ENCODE measurements around the gene OMP. TPM values are rescaled to one million over a fixed set of nuclear protein-coding genes. Genes with fewer than 3 reads are reported as not detected.

Gene OMP
- total RNA-seq, 1 experiment from 2014 or later = not detected

GRCh38 chr11:77139201-77139600 lies 36.6 kb downstream of the OMP start:
- Mint-ChIP-seq H3K36me3 (no peaks in the 10 kb centered on the region), H3K4me1 (peaks cover 13% of the 10 kb centered on the region), H3K9me3 (no peaks in the 10 kb centered on the region), H3K27me3 (ENCODE audit: low read depth) (no peaks in the 10 kb centered on the region; the same call in 1 of the 2 replicates), H3K27ac (no peak overlapping the region), H3K4me3 (no peak overlapping the region)
- TF ChIP-seq CREB1 (CRISPR knock-in tag; IDR thresholded peaks at IDR 0.05) (no peak), ZNF396 (CRISPR knock-in tag; IDR thresholded peaks at IDR 0.05; ENCODE audit: borderline replicate concordance) (no peak), TEAD4 (CRISPR knock-in tag; IDR thresholded peaks at IDR 0.05) (no peak), ZNF423 (CRISPR knock-in tag; IDR thresholded peaks at IDR 0.05) (no peak), PRRX2 (CRISPR knock-in tag; IDR thresholded peaks at IDR 0.05) (no peak), ZNF138 (CRISPR knock-in tag; conservative IDR thresholded peaks at IDR 0.05) (no peak), CTCF (IDR thresholded peaks at IDR 0.05) (no peak), KAT7 (CRISPR knock-in tag; IDR thresholded peaks at IDR 0.05; ENCODE audit: borderline replicate concordance) (no peak), GTF2I (CRISPR knock-in tag; conservative IDR thresholded peaks at IDR 0.05) (no peak), ERG (CRISPR knock-in tag; IDR thresholded peaks at IDR 0.05) (no peak), JUN (CRISPR knock-in tag; IDR thresholded peaks at IDR 0.05) (no peak), ZSCAN18 (CRISPR knock-in tag; IDR thresholded peaks at IDR 0.05) (no peak), CBFB (CRISPR knock-in tag; IDR thresholded peaks at IDR 0.05; ENCODE audit: low read depth) (no peak), NR2C2 (CRISPR knock-in tag; IDR thresholded peaks at IDR 0.05) (no peak), ETV6 (CRISPR knock-in tag; IDR thresholded peaks at IDR 0.05) (no peak), ATF2 (CRISPR knock-in tag; IDR thresholded peaks at IDR 0.05; ENCODE audit: borderline replicate concordance, low read depth) (no peak), TCF7 (CRISPR knock-in tag; IDR thresholded peaks at IDR 0.05; ENCODE audit: low read depth) (no peak)
- TF ChIP-seq, protein P1, sequence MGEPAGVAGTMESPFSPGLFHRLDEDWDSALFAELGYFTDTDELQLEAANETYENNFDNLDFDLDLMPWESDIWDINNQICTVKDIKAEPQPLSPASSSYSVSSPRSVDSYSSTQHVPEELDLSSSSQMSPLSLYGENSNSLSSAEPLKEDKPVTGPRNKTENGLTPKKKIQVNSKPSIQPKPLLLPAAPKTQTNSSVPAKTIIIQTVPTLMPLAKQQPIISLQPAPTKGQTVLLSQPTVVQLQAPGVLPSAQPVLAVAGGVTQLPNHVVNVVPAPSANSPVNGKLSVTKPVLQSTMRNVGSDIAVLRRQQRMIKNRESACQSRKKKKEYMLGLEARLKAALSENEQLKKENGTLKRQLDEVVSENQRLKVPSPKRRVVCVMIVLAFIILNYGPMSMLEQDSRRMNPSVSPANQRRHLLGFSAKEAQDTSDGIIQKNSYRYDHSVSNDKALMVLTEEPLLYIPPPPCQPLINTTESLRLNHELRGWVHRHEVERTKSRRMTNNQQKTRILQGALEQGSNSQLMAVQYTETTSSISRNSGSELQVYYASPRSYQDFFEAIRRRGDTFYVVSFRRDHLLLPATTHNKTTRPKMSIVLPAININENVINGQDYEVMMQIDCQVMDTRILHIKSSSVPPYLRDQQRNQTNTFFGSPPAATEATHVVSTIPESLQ (CRISPR knock-in tag; IDR thresholded peaks at IDR 0.05) = no peak
- DNase-seq (ENCODE audit: low spot score) (no peak), ATAC-seq (no peak)
- CTCF ChIA-PET = interaction anchor here (0.7 to 3.7 kb wide), 5 partner anchors 12 to 76 kb away, joined by 3 to 44 read pairs (median 8); partner anchors contain the start of gene MYO7A
- POLR2A ChIA-PET = no interaction called here

- POLR2A ChIA-PET = interaction anchor here (0.6 kb wide), 1 partner anchor 43 kb away, joined by 4 read pairs; no protein-coding TSS in a partner anchor
- TF ChIP-seq, protein P2, sequence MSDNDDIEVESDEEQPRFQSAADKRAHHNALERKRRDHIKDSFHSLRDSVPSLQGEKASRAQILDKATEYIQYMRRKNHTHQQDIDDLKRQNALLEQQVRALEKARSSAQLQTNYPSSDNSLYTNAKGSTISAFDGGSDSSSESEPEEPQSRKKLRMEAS (CRISPR knock-in tag; IDR thresholded peaks at IDR 0.05) = peak; percentile 76
- TF ChIP-seq SOX15 (CRISPR knock-in tag; IDR thresholded peaks at IDR 0.05) = no peak
- no peak for TF ChIP-seq NFE2L1 (CRISPR knock-in tag; IDR thresholded peaks at IDR 0.05)
- TF ChIP-seq, protein P3, sequence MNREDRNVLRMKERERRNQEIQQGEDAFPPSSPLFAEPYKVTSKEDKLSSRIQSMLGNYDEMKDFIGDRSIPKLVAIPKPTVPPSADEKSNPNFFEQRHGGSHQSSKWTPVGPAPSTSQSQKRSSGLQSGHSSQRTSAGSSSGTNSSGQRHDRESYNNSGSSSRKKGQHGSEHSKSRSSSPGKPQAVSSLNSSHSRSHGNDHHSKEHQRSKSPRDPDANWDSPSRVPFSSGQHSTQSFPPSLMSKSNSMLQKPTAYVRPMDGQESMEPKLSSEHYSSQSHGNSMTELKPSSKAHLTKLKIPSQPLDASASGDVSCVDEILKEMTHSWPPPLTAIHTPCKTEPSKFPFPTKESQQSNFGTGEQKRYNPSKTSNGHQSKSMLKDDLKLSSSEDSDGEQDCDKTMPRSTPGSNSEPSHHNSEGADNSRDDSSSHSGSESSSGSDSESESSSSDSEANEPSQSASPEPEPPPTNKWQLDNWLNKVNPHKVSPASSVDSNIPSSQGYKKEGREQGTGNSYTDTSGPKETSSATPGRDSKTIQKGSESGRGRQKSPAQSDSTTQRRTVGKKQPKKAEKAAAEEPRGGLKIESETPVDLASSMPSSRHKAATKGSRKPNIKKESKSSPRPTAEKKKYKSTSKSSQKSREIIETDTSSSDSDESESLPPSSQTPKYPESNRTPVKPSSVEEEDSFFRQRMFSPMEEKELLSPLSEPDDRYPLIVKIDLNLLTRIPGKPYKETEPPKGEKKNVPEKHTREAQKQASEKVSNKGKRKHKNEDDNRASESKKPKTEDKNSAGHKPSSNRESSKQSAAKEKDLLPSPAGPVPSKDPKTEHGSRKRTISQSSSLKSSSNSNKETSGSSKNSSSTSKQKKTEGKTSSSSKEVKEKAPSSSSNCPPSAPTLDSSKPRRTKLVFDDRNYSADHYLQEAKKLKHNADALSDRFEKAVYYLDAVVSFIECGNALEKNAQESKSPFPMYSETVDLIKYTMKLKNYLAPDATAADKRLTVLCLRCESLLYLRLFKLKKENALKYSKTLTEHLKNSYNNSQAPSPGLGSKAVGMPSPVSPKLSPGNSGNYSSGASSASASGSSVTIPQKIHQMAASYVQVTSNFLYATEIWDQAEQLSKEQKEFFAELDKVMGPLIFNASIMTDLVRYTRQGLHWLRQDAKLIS (CRISPR knock-in tag; IDR thresholded peaks at IDR 0.05; ENCODE audit: borderline replicate concordance) = no peak
These were observed 37.7 kb downstream of the OMP start for GRCh38 chr11:77140231-77140851.

More at GRCh38 chr11:77140231-77140851, 37.7 kb downstream of the OMP start:
- DNase-seq (ENCODE audit: low spot score) (peak; percentile 39), ATAC-seq (peak; percentile 87)
- CTCF ChIA-PET = interaction anchor here (0.7 to 3.7 kb wide), 10 partner anchors 10 to 93 kb away, joined by 3 to 44 read pairs (median 6); partner anchors contain the start of gene MYO7A
- no peaks in the 10 kb centered on the region for H3K36me3 Mint-ChIP-seq
- no peak overlapping the region for H3K27ac Mint-ChIP-seq
- peaks cover 13% of the 10 kb centered on the region for H3K4me1 Mint-ChIP-seq
- H3K9me3 Mint-ChIP-seq = no peaks in the 10 kb centered on the region
- H3K27me3 Mint-ChIP-seq (ENCODE audit: low read depth) = no peaks in the 10 kb centered on the region; the same call in 1 of the 2 replicates
- no peak overlapping the region for H3K4me3 Mint-ChIP-seq
